Activated CD4-positive, alpha-beta T cell treated with anti-CD3 and anti-CD28 coated beads, Interleukin-2, amount 10 ng/mL, durations not matched to agents 7 days and 5 days (primary cell): ENCODE results near the gene BEX3. TPM values are rescaled to one million over a fixed set of nuclear protein-coding genes. Genes with fewer than 3 reads are reported as not detected.
"Not testable (repeated sequence)": the region's sequence is repeated elsewhere in the genome, so short reads cannot be mapped to it uniquely, and the experiment has no call there.

Experiments used
- CTCF ChIA-PET: fragments of 350-600 bp; sonication (Branson Sonifier 250); formaldehyde crosslinking; loops from one replicate; lab custom pipeline; 2021; ENCODE audit warnings: antibody characterized with exemption; lab: Charles Lee
- POLR2A ChIA-PET: fragments of 350-600 bp; sonication (Branson Sonifier 250); formaldehyde crosslinking; loops from one replicate; lab custom pipeline; 2021; ENCODE audit warnings: antibody characterized with exemption; lab: Charles Lee
- DNase-seq: peaks from one replicate; pipeline ENCODE4 v3.0.0-alpha.2; 2020
- H3K27ac Mint-ChIP-seq: one replicate; pipeline ENCODE4 v1.8.0; 2021; ENCODE audit warnings: mild to moderate bottlenecking, moderate library complexity, mixed read lengths
- H3K27me3 Mint-ChIP-seq: one replicate; pipeline ENCODE4 v1.8.0; 2021; ENCODE audit warnings: mixed read lengths
- H3K36me3 Mint-ChIP-seq: one replicate; pipeline ENCODE4 v1.8.0; 2021; ENCODE audit warnings: low read depth, mixed read lengths
- H3K4me1 Mint-ChIP-seq: one replicate; pipeline ENCODE4 v1.8.0; 2021; ENCODE audit warnings: mixed read lengths
- H3K4me3 Mint-ChIP-seq: one replicate; pipeline ENCODE4 v1.8.0; 2021; ENCODE audit warnings: mild to moderate bottlenecking, moderate library complexity, mixed read lengths
- H3K9me3 Mint-ChIP-seq: one replicate; pipeline ENCODE4 v1.8.0; 2021; ENCODE audit warnings: mixed read lengths
- total RNA-seq, 2 experiments: library from RNA; stranded (reverse); gene quantifications; one replicate each; pipeline ENCODE4 v1.2.3, GENCODE V29; 2021

BEX3 gene
- total RNA-seq, 2 experiments from 2014 or later: 5.4 to 6.3 TPM

- no peak overlapping the region for H3K27ac Mint-ChIP-seq
- CTCF ChIA-PET: no interaction called here
- POLR2A ChIA-PET: no interaction called here
- no peak for DNase-seq
- no peaks in the 10 kb centered on the region for H3K9me3 Mint-ChIP-seq
- H3K4me3 Mint-ChIP-seq: no peak overlapping the region
- peaks cover 18% of the 10 kb centered on the region for H3K27me3 Mint-ChIP-seq
- no peaks in the 10 kb centered on the region for H3K36me3 Mint-ChIP-seq
- no peaks in the 10 kb centered on the region for H3K4me1 Mint-ChIP-seq
Observed at GRCh38 chrX:103393487-103393886, 17.1 kb downstream of the BEX3 start.

GRCh38 chrX:103396186-103396585, 19.8 kb downstream of the BEX3 start:
- H3K4me1 Mint-ChIP-seq: no peaks in the 10 kb centered on the region
- H3K4me3 Mint-ChIP-seq: no peak overlapping the region
- H3K27ac Mint-ChIP-seq: no peak overlapping the region
- H3K36me3 Mint-ChIP-seq: no peaks in the 10 kb centered on the region
- DNase-seq: no peak
- POLR2A ChIA-PET: no interaction called here
- CTCF ChIA-PET: no interaction called here
- no peaks in the 10 kb centered on the region for H3K27me3 Mint-ChIP-seq
- no peaks in the 10 kb centered on the region for H3K9me3 Mint-ChIP-seq

GRCh38 chrX:103396660-103397059, 20.3 kb downstream of the BEX3 start:
- Mint-ChIP-seq H3K4me1 (no peaks in the 10 kb centered on the region), H3K36me3 (no peaks in the 10 kb centered on the region)
- CTCF ChIA-PET: interaction anchor here (0.6 kb wide), 1 partner anchor 1019 kb away, joined by 4 read pairs; no protein-coding TSS in a partner anchor

GRCh38 chrX:103397707-103398106, 21.4 kb downstream of the BEX3 start:
- Mint-ChIP-seq H3K9me3 (no peaks in the 10 kb centered on the region), H3K27ac (no peak overlapping the region), H3K27me3 (peaks cover 4% of the 10 kb centered on the region), H3K4me3 (no peak overlapping the region), H3K4me1 (no peaks in the 10 kb centered on the region), H3K36me3 (no peaks in the 10 kb centered on the region)
- ChIA-PET POLR2A (no interaction called here), CTCF (no interaction called here)
- no peak for DNase-seq

More at GRCh38 chrX:103396660-103397059, 20.3 kb downstream of the BEX3 start:
- no peaks in the 10 kb centered on the region for H3K27me3 Mint-ChIP-seq
- no peaks in the 10 kb centered on the region for H3K9me3 Mint-ChIP-seq
- POLR2A ChIA-PET: no interaction called here
- no peak for DNase-seq
- no peak overlapping the region for H3K27ac Mint-ChIP-seq
- H3K4me3 Mint-ChIP-seq: no peak overlapping the region

- DNase-seq: no peak
- Mint-ChIP-seq H3K4me1 (no peaks in the 10 kb centered on the region), H3K27me3 (peaks cover 4% of the 10 kb centered on the region), H3K27ac (no peak overlapping the region), H3K36me3 (no peaks in the 10 kb centered on the region), H3K4me3 (no peak overlapping the region), H3K9me3 (no peaks in the 10 kb centered on the region)
- ChIA-PET POLR2A (no interaction called here), CTCF (no interaction called here)
Observed at GRCh38 chrX:103398421-103398864, 22.1 kb downstream of the BEX3 start.

- POLR2A ChIA-PET: no interaction called here
- peaks cover 8% of the 10 kb centered on the region for H3K4me1 Mint-ChIP-seq
- no peak for DNase-seq
- no peaks in the 10 kb centered on the region for H3K9me3 Mint-ChIP-seq
- H3K27me3 Mint-ChIP-seq: peaks cover 4% of the 10 kb centered on the region
- no peak overlapping the region for H3K27ac Mint-ChIP-seq
- no peak overlapping the region for H3K4me3 Mint-ChIP-seq
- CTCF ChIA-PET: no interaction called here
- H3K36me3 Mint-ChIP-seq: no peaks in the 10 kb centered on the region
Observed at GRCh38 chrX:103399744-103400143, 23.4 kb downstream of the BEX3 start.

GRCh38 chrX:103400931-103401330, 24.6 kb downstream of the BEX3 start:
- ChIA-PET POLR2A (no interaction called here), CTCF (no interaction called here)
- peaks cover 8% of the 10 kb centered on the region for H3K4me1 Mint-ChIP-seq
- peaks cover 6% of the 10 kb centered on the region for H3K27me3 Mint-ChIP-seq
- no peaks in the 10 kb centered on the region for H3K36me3 Mint-ChIP-seq
- no peak for DNase-seq
- no peaks in the 10 kb centered on the region for H3K9me3 Mint-ChIP-seq
- H3K4me3 Mint-ChIP-seq: no peak overlapping the region
- no peak overlapping the region for H3K27ac Mint-ChIP-seq

GRCh38 chrX:103404231-103405008, 28.1 kb downstream of the BEX3 start:
- Mint-ChIP-seq H3K9me3 (no peaks in the 10 kb centered on the region), H3K36me3 (no peaks in the 10 kb centered on the region), H3K27me3 (peaks cover 6% of the 10 kb centered on the region), H3K4me1 (peaks cover 8% of the 10 kb centered on the region), H3K27ac (peak overlapping the region; percentile 68), H3K4me3 (peak overlapping the region; percentile 61)
- ChIA-PET POLR2A (no interaction called here), CTCF (no interaction called here)
- DNase-seq: peak; percentile 40

GRCh38 chrX:103405009-103405333, 28.6 kb downstream of the BEX3 start:
- no peak for DNase-seq
- Mint-ChIP-seq H3K4me3 (peak overlapping the region; percentile 61), H3K9me3 (no peaks in the 10 kb centered on the region), H3K27me3 (peaks cover 6% of the 10 kb centered on the region), H3K4me1 (peaks cover 8% of the 10 kb centered on the region), H3K27ac (no peak overlapping the region), H3K36me3 (no peaks in the 10 kb centered on the region)
- ChIA-PET POLR2A (no interaction called here), CTCF (no interaction called here)

GRCh38 chrX:103406256-103406655, 29.9 kb downstream of the BEX3 start:
- Mint-ChIP-seq H3K27ac (no peak overlapping the region), H3K4me1 (peaks cover 8% of the 10 kb centered on the region), H3K9me3 (no peaks in the 10 kb centered on the region), H3K4me3 (no peak overlapping the region), H3K27me3 (peaks cover 6% of the 10 kb centered on the region), H3K36me3 (no peaks in the 10 kb centered on the region)
- ChIA-PET POLR2A (no interaction called here), CTCF (no interaction called here)
- no peak for DNase-seq

GRCh38 chrX:103407776-103408175, 31.4 kb downstream of the BEX3 start:
- ChIA-PET CTCF (no interaction called here), POLR2A (no interaction called here)
- no peaks in the 10 kb centered on the region for H3K36me3 Mint-ChIP-seq
- no peak overlapping the region for H3K4me3 Mint-ChIP-seq
- peaks cover 2% of the 10 kb centered on the region for H3K27me3 Mint-ChIP-seq
- DNase-seq: no peak
- no peaks in the 10 kb centered on the region for H3K9me3 Mint-ChIP-seq
- H3K27ac Mint-ChIP-seq: no peak overlapping the region
- H3K4me1 Mint-ChIP-seq: peaks cover 8% of the 10 kb centered on the region

- POLR2A ChIA-PET, H3K27me3 Mint-ChIP-seq, DNase-seq, H3K36me3 Mint-ChIP-seq, H3K4me1 Mint-ChIP-seq, CTCF ChIA-PET, H3K9me3 Mint-ChIP-seq, H3K27ac Mint-ChIP-seq, H3K4me3 Mint-ChIP-seq: not testable (repeated sequence)
Observed at GRCh38 chrX:103411721-103412120, 35.4 kb downstream of the BEX3 start.

- H3K36me3 Mint-ChIP-seq: no peaks in the 10 kb centered on the region
- no peaks in the 10 kb centered on the region for H3K4me1 Mint-ChIP-seq
- POLR2A ChIA-PET: no interaction called here
- no peaks in the 10 kb centered on the region for H3K9me3 Mint-ChIP-seq
- H3K27me3 Mint-ChIP-seq: no peaks in the 10 kb centered on the region
- CTCF ChIA-PET: no interaction called here
- DNase-seq: no peak
- no peak overlapping the region for H3K27ac Mint-ChIP-seq
- no peak overlapping the region for H3K4me3 Mint-ChIP-seq
Observed at GRCh38 chrX:103413705-103414387, 37.5 kb downstream of the BEX3 start.
